ENCODE results near the gene GJC1. TPM values are rescaled to one million over a fixed set of nuclear protein-coding genes. Genes with fewer than 3 reads are reported as not detected.

GJC1 gene
- total RNA-seq, 1 donor from 2014 or later: 7.5 TPM

DNA sequence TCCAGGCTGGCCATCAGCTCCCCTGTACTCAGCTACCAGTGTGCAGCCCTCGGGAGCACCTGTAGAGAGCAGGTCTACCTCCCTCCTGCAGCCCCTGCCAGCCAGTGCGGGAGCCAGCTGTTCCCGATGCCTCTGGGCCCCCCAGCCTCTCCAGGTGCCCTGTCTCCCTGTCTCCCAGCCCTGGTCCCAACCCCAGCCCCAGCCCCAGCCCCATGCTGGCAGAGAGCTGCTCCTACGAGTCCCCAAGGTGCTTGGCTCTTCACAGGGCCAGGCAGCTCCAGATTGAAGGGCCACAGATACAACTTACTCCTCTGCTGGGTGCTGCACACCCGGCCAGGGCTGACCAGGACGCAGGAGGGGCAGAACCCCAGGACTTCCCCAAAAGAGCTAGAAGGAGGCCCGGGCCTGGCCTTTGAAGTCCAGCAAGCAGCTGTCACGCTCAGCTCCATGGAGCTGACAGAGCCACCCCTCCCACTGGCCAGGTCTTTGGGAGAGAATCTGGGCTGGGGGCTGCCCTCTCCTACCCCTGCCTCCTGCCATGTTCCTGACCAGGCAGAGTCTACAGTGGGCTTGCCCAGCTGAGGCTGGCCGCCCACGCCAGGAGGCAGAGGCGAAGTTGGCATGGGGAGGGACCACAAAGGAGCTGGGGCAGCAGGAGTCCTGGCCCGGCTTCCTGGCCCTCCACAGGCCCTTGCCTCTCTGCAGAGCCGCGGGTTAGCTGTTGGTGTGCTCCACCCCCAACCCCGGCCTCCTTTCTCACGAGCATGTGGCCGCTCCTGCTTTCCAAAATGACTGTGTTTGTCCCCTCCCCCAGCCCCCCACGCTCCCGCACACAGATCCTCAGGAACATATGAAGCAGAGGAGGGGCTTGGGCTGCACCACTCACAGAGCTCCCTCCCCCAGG, 80.8 kb downstream of the GJC1 start:
- H3K36me3 Mint-ChIP-seq (ENCODE audit: low read depth): peaks cover 11% of the 10 kb centered on the region
- no peaks in the 10 kb centered on the region for H3K27me3 Mint-ChIP-seq
- intact Hi-C loops (cut with micrococcal nuclease): no loop called here
- H3K9me3 Mint-ChIP-seq: no peaks in the 10 kb centered on the region
- H3K4me3 Mint-ChIP-seq: no peak overlapping the region
- no peak for DNase-seq
- H3K4me1 Mint-ChIP-seq: no peaks in the 10 kb centered on the region
- no peak overlapping the region for H3K27ac Mint-ChIP-seq

Other genes starting within 250 kb of the GJC1 start
- gene MEIOC, start 173.8 kb downstream of the GJC1 start, total RNA-seq: 0.14 and 0.42 TPM in 2 replicates
- 42.7 and 43.9 TPM in 2 replicates for gene CCDC43, start 140.5 kb downstream of the GJC1 start, total RNA-seq
- gene DBF4B, start 121.6 kb downstream of the GJC1 start, total RNA-seq: 25.2 and 25.7 TPM in 2 replicates
- 0.12 TPM in 2 replicates for gene ADAM11, start 71.3 kb downstream of the GJC1 start, total RNA-seq
- gene HIGD1B, start 17.6 kb upstream of the GJC1 start, total RNA-seq: not detected in 2 replicates
- gene EFTUD2, start 69.2 kb upstream of the GJC1 start, total RNA-seq: 244 and 262 TPM in 2 replicates
- gene GFAP, start 85.2 kb upstream of the GJC1 start, total RNA-seq: not detected in 2 replicates
- gene KIF18B, start 117.5 kb upstream of the GJC1 start, total RNA-seq: 42.1 and 42.7 TPM in 2 replicates
- 0.21 and 0.42 TPM in 2 replicates for gene C1QL1, start 138.0 kb upstream of the GJC1 start, total RNA-seq
- 24.6 and 25.4 TPM in 2 replicates for gene DCAKD, start 221.3 kb upstream of the GJC1 start, total RNA-seq
- gene NMT1, start 231.0 kb upstream of the GJC1 start, total RNA-seq: 176 and 182 TPM in 2 replicates

Data from activated CD4-positive, alpha-beta T cell treated with anti-CD3 and anti-CD28 coated beads, Interleukin-2, amount 10 ng/mL, durations not matched to agents 24 days and 14 days (primary cell).